Mesodermal cell (in vitro differentiated cells): ENCODE results near the gene PODXL2.

Experiments
- H3K27ac ChIP-seq: 2 replicates; pipeline ENCODE4 v1.7.0; 2013; ENCODE audit warnings: mild to moderate bottlenecking, low read depth, low read length, moderate library complexity; ENCODE audit not compliant: severe bottlenecking
- H3K36me3 ChIP-seq: 2 replicates; pipeline ENCODE4 v1.7.1; 2013; ENCODE audit warnings: mild to moderate bottlenecking, low read length, moderate library complexity; ENCODE audit not compliant: control insufficient read depth, insufficient read depth
- H3K4me1 ChIP-seq: one replicate; pipeline ENCODE4 v1.7.1; 2013; ENCODE audit warnings: mild to moderate bottlenecking, low read length; ENCODE audit not compliant: insufficient read depth, control insufficient read depth, poor library complexity, severe bottlenecking
- H3K4me3 ChIP-seq: 2 replicates; pipeline ENCODE4 v1.7.0; 2013; ENCODE audit warnings: low read length, control low read depth, mild to moderate bottlenecking; ENCODE audit not compliant: insufficient read depth, poor library complexity, severe bottlenecking; ENCODE audit errors: extremely low read depth
- H3K9me3 ChIP-seq: 2 replicates; pipeline ENCODE4 v1.7.1; 2013; ENCODE audit warnings: mild to moderate bottlenecking, low read length, moderate library complexity; ENCODE audit not compliant: control insufficient read depth
- WGBS, 2 experiments: methylation state at CpG; one replicate each; pipeline ENCODE4 v1.1.5; 2013; ENCODE audit warnings: missing lambda C conversion rate in 2 of 2; ENCODE audit not compliant: insufficient coverage in 2 of 2; 5-methylcytosine and 5-hydroxymethylcytosine counted together

The PODXL2 gene

DNA sequence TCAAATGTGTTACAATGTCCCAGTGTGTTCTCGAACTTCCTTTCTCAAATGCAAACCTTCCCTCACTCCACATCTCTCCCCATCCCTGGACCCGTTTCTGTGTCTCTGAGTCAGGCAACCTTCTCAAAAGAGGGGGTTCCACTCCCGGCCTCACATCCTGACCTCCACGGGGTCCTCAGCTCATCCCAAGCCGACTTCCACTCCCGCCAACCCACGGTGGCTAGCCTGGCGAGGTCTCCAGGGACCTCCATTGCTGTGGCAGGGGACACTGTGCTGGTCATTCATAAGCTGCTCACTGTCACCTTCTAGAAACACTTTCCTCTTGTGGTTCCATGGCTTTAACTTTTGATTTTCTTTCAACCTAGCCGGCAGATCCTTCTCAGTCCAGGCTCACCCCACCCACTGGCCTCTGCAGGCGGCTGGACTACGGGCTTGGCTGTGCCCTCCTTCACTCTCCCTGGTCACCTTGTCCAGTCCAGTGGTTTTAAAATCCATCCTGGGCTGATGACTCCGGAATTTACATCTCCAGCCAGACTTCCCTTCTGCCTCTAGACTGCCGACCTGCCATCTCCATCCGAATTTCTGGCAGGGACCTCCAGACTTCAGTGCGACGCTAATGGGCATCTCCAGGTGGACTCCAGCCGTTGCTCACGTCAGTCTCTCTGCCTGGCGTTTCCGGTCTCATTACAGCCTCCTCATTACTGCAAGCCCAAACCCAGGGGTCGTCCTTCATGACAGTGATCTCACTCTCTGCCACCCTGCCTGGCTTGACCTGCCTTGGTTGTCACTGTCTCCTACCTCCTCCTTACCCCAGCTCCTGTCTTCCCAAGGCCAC, 63.7 kb downstream of the PODXL2 start:
- 88 to 89% methylated on average over 21 of the region's 21 CpGs for WGBS, 2 experiments
- Histone ChIP-seq H3K4me3 (no peak overlapping the region), H3K4me1 (peaks cover 39% of the 10 kb centered on the region), H3K9me3 (no peaks in the 10 kb centered on the region), H3K36me3 (no peaks in the 10 kb centered on the region), H3K27ac (no peak overlapping the region)

DNA sequence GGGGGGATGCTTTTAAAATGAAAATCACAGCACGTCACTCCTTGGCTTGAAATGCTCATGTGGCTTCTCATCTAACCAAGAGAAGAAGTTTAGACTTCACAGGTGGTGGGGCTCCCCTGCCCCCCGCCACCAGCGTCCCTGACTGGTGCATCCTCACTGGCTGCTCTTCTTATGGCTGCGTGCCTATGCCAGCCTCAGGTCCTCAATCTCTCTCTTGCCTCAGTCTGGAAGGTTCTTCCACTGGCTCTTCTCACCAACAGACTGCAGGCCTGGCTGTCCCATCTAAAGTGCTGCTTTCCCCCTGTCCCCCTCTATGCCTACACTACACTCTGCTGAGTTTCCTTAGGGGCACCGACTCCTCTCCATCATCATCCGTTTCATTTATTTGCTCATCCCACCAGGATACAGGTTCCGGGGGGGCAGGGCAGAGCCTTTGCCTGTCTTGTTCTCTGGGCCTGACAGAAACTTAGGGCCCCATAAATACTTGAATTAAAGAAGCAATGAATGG, 64.4 kb downstream of the PODXL2 start:
- Histone ChIP-seq H3K4me1 (peaks cover 42% of the 10 kb centered on the region), H3K27ac (no peak overlapping the region), H3K36me3 (no peaks in the 10 kb centered on the region), H3K9me3 (no peaks in the 10 kb centered on the region), H3K4me3 (no peak overlapping the region)
- 91 to 94% methylated on average over 4 to 7 of the region's 7 CpGs for WGBS, 2 experiments

DNA sequence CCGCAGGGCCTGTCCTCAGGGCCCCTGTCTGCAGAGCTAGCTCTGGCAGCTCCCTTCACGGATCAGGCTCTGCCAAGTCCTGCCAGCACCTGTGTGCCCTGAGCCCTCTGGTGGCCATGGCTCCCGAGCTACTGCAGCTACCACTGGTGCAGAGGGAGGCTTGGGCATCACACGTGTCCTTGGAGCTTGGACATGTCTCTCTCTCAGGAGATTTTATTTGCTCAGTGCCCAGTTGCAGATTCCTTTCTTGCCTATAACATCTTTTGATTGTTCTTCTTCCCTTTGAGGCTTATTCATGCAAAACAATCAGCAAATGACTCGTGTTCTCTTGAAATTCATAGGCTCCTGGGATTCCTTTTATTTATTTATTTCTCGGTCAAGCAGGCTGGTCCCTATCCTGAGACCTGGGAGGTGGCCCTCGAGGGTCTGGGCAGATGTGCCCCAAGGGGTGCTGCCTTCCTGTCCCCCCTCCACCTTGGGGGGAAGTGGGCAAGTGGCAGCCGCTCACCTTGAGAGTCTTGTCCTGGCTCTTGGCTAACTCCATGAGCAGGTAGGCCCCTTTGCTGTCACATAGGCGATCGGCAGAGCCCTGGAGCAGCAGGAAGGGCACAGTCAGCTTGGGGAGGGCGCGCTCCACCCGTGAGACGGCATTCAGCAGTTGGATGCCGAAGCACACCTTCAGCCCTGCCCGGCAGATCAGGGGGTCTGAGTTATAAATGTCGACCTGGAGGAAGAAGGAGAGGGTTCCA, 65.7 kb downstream of the PODXL2 start:
- WGBS, 2 experiments: 79 to 84% methylated on average over 16 to 17 of the region's 17 CpGs
- Histone ChIP-seq H3K4me3 (no peak overlapping the region), H3K9me3 (no peaks in the 10 kb centered on the region), H3K27ac (no peak overlapping the region), H3K36me3 (no peaks in the 10 kb centered on the region), H3K4me1 (peaks cover 30% of the 10 kb centered on the region)

DNA sequence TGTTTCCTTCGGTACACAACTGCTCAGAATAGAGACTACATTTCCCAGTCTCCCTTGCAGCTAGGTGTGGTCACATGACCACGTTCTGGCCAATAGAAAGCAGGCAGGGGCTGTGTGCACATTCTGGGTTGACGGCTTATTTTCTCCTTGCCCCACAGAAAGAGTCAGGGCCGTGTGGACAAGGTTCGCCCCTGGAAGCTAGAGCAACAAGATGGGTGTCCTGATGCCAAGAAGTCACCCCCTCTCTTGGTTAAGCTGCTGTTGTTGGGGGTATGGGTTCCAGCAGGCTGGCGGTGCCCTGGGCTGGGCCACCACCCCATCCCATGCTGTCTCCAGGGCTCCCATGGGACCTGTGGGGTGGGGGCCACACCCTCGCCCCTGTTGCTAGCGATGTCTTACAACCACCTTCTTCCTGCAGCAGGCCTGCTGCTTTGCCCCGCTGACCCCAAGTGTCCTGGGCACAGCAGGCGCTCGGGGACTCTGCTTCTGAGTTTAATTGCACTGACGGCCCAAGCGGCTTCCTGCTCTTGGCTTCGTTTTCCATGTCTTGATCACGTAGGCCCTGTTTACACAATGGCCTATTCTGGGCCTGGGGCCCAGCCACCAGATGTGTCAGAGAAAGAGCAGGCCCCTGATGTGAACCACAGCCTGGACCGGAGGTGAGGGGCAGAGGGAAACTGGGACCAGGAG, 68.7 kb downstream of the PODXL2 start:
- no peaks in the 10 kb centered on the region for H3K9me3 ChIP-seq
- H3K4me3 ChIP-seq: no peak overlapping the region
- H3K27ac ChIP-seq: peak overlapping the region; percentile 23
- 62 to 75% methylated on average over 10 to 14 of the region's 16 CpGs for WGBS, 2 experiments
- H3K36me3 ChIP-seq: no peaks in the 10 kb centered on the region
- H3K4me1 ChIP-seq: peaks cover 11% of the 10 kb centered on the region

GRCh38 chr3:127698286-127698685, 69.3 kb downstream of the PODXL2 start:
- WGBS, 2 experiments: 94 to 100% methylated on average over 3 of the region's 3 CpGs
- Histone ChIP-seq H3K9me3 (no peaks in the 10 kb centered on the region), H3K27ac (peak overlapping the region; percentile 23), H3K4me1 (peaks cover 11% of the 10 kb centered on the region), H3K4me3 (no peak overlapping the region), H3K36me3 (no peaks in the 10 kb centered on the region)

- H3K36me3 ChIP-seq: no peaks in the 10 kb centered on the region
- H3K4me1 ChIP-seq: peaks cover 11% of the 10 kb centered on the region
- H3K9me3 ChIP-seq: no peaks in the 10 kb centered on the region
- WGBS, 2 experiments: 91 to 100% methylated on average over 1 to 4 of the region's 6 CpGs
- H3K27ac ChIP-seq: no peak overlapping the region
- H3K4me3 ChIP-seq: no peak overlapping the region
These were observed 69.9 kb downstream of the PODXL2 start for GRCh38 chr3:127698691-127699415.

GRCh38 chr3:127699416-127700300, 70.7 kb downstream of the PODXL2 start:
- Histone ChIP-seq H3K36me3 (no peaks in the 10 kb centered on the region), H3K4me3 (no peak overlapping the region), H3K27ac (no peak overlapping the region), H3K4me1 (peaks cover 11% of the 10 kb centered on the region), H3K9me3 (no peaks in the 10 kb centered on the region)
- WGBS, 2 experiments: 80 to 92% methylated on average over 5 to 6 of the region's 9 CpGs

DNA sequence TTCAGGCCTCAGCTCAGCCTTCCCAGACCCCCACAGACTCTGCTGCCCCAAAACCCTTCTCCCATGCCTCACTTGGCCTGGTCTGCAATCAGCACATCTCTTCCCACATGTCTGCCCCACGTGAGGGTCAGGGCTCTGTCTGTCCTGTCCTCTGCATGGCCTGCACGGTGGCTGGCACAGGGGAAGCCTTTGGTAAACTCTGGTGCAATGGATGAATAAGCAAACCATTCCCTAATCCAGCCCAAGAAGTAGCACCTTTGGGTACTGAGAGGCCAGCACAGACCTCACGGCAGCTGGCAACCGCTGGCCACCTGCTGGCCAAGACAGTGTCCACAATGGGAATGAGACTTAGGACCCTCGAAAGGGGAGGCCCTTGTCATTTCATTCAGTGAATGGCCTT, 71.4 kb downstream of the PODXL2 start:
- Histone ChIP-seq H3K9me3 (no peaks in the 10 kb centered on the region), H3K27ac (no peak overlapping the region), H3K4me1 (peaks cover 11% of the 10 kb centered on the region), H3K36me3 (no peaks in the 10 kb centered on the region), H3K4me3 (no peak overlapping the region)
- 82 to 92% methylated on average over 4 to 5 of the region's 5 CpGs for WGBS, 2 experiments

DNA sequence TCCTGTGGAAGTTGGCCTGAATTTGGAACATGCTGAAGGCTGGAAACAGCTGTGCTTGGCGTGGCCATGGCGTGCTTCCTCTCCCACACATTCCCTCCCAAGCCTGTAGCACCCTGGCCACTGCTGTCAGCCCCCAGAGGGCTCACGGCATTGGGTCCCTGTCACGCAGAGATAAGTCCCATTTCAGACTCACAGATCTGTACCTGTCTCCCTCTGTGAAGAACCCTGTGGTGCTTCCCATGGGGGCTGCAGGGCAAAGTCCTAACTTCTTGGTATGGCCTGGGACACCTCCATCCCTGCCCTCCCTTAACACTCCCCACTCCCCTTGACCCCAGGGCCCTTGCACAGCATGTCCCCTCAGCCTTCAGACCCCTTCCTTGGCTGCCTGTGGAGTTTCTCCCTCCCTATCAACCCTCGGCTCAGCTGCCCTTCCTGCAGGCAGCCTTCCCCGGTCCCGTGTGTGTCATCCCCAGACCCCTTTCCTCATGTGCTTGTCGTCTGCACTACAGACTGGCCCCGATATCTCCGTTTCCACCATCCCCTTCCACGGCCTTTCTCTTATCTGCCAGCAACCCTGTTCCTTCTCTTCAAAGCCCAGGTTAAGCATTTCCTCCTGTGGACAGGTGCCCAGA, 72.4 kb downstream of the PODXL2 start:
- Histone ChIP-seq H3K4me1 (peaks cover 11% of the 10 kb centered on the region), H3K9me3 (no peaks in the 10 kb centered on the region), H3K4me3 (no peak overlapping the region), H3K36me3 (no peaks in the 10 kb centered on the region), H3K27ac (no peak overlapping the region)
- WGBS, 2 experiments: 88 to 93% methylated on average over 9 to 11 of the region's 11 CpGs
